Kidney glomerular epithelial cell (primary cell): ENCODE data around the gene FAM131A.
A peak's percentile ranks its signal among the peaks of the same experiment; 100 is the strongest.

Experiments used
- DNase-seq: peaks from one replicate; lab custom pipeline; 2025; lab: John Stamatoyannopoulos, UW

Gene FAM131A

GRCh38 chr3:184377882-184378445 lies 40.6 kb downstream of the FAM131A start, which contains the start of gene THPO:
TSS of gene THPO (minus strand) at chr3:184378207. CDS start at chr3:184376259, 1,948 bp downstream.
- no peak for DNase-seq

- DNase-seq: no peak
These were observed 41.4 kb downstream of the FAM131A start for GRCh38 chr3:184378651-184379357.

DNA sequence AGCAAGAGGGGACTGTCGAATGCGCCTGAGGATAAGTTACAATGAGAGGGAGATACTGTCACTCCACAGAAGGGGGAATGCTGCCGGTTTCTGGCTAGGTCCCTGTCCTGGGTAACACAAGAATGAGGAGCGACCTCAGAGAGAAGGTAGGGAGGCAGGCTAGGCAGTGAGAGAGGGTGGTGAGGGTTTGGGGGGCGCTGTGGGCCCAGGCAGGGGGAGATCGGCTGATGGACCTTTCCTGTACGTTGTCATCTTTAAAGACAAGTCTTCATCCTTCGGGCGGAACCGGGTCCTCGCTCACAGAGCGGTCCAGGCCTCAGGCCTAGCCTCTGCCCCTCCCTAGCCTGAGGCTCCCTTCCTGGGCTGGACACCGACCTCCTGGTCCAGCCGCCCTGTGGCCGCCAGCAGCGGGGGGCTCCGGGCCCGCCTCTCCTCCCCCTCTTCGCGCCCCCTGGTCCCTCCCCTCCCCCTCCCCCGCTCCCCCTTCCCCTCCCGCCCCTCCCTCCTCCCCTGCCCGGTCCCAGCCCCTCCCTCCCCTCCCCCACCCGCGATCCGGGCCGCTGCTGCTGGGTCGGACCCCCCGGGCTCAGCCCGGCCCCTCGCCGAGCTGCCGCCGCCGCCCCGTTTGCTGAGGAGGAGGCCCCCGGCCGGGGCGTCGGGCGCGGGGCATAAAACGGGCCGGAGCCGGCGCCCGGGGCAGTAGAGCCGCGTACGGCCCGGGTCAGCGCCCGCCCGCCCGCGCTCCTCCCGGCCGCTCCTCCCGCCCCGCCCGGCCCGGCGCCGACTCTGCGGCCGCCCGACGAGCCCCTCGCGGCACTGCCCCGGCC lies 42.2 kb downstream of the FAM131A start, which contains the start of gene CHRD:
TSS of gene CHRD (plus strand) at position 697 of the 827 bp plus-strand sequence. CDS start 265 bp downstream, outside the sequence.
- no peak for DNase-seq

- no peak for DNase-seq
These were observed 42.8 kb downstream of the FAM131A start for GRCh38 chr3:184380185-184380626.

DNA sequence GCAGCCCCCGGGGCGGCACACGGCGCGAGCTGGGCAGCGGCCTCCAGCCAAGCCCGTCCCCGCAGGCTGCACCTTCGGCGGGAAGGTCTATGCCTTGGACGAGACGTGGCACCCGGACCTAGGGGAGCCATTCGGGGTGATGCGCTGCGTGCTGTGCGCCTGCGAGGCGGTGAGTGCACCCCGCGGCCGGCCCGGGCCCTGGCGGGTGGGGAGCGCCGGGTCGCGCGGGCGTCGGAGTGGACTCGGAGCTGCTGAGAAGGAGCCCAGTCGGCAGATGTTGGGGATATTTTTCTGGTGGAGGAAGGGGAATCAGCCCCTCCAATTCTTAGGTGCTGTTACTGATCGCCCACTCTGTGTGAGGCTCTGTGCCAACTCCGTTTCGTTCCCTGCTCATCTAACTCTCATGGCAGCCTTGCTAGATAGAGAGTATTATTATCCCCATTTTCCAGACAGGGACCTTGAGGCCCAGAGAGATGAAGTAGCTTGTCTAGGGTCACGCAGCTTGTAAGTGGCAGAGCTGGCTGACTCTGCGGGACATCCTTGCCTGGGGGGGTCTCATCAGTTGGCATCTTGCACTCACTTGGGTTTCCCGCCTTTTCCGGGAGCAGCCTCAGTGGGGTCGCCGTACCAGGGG lies 43.3 kb downstream of the FAM131A start:
- no peak for DNase-seq

DNA sequence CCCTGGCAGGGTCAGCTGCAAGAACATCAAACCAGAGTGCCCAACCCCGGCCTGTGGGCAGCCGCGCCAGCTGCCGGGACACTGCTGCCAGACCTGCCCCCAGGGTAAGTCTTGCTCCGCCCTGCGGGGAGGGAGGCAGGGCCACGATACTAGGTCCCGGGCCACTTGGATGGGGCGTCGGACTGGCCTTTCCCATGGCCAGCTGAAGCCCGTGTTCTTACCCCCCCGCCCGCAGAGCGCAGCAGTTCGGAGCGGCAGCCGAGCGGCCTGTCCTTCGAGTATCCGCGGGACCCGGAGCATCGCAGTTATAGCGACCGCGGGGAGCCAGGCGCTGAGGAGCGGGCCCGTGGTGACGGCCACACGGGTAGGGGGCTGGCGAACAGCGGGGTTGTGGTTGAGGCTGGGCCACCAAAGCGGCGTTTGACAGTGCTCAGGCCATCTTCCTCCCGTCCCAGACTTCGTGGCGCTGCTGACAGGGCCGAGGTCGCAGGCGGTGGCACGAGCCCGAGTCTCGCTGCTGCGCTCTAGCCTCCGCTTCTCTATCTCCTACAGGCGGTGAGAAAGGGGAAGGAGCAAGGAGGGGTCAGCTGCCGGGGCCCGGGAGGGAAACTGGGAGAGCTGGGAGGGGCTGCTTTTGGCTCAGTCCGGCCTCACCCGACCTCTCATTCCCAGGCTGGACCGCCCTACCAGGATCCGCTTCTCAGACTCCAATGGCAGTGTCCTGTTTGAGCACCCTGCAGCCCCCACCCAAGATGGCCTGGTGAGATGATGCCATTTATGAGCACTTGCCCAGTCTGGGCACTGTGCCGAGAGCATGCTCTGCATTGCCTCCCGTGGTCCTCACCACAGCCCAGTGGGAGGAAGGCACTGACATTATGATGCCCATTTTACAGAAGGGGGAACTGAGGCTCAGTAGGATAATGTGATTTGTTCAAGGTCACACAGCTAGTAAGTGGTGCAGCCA lies 44.1 kb downstream of the FAM131A start:
- no peak for DNase-seq

- DNase-seq: no peak
These were observed 45.1 kb downstream of the FAM131A start for GRCh38 chr3:184382326-184383032.

GRCh38 chr3:184383033-184383740 lies 45.8 kb downstream of the FAM131A start:
- no peak for DNase-seq

DNA sequence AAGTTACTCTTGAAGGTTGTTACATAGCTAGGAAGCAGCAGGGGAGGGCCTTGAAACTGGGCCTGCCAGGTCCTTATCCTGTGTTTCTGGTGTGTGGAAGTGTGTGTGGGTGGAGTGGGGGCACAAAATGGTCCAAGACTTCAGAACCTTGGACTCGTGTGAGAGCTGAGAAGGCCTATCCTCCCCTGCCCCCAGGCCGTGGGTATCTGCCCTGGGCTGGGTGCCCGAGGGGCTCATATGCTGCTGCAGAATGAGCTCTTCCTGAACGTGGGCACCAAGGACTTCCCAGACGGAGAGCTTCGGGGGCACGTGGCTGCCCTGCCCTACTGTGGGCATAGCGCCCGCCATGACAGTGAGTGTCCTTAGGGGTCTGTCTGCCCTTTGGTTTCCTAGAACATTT lies 46.9 kb downstream of the FAM131A start:
- no peak for DNase-seq

DNA sequence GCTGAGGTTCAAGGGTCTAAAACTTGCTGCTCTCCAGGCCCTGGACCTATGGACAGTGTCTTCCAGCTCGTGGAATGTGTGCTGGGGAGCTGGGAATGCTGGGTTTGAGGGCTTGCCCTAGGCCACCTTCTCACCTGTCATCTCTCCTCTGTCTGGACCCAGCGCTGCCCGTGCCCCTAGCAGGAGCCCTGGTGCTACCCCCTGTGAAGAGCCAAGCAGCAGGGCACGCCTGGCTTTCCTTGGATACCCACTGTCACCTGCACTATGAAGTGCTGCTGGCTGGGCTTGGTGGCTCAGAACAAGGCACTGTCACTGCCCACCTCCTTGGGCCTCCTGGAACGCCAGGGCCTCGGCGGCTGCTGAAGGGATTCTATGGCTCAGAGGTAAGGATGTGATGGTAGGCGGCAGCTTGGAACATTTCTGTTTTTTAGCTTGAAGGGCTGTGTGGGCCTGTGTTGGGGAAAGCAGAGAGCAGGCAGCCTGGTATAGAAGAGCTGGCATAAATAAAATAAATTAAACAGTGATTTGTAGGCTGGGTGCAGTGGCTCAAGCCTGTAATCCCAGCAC lies 47.5 kb downstream of the FAM131A start:
- no peak for DNase-seq

GRCh38 chr3:184386047-184386806 lies 48.8 kb downstream of the FAM131A start:
- no peak for DNase-seq

DNA sequence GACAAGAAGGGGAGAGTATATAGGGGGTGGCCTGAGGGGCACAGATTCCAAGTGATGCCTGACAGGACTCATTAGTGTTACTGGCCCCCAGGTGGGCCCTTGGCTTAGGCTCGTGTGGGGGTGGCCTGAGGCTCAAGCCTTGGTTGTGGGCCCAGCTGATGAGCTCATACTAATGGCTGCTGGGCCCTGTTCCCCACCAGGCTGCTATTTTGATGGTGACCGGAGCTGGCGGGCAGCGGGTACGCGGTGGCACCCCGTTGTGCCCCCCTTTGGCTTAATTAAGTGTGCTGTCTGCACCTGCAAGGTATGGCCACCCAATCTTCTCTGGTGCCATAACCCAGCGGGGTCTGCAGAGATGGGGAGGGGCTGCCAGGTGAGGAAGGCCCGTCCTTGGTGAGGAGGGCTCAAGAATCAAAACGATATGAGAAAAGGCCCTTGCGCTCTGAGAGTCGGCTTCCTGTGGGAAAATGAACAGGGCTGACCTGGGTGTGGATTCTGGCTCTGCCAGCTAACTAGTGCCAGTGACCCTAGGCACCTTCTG lies 49.8 kb downstream of the FAM131A start:
- no peak for DNase-seq

GRCh38 chr3:184388164-184388935 lies 51.0 kb downstream of the FAM131A start:
- DNase-seq: no peak

DNA sequence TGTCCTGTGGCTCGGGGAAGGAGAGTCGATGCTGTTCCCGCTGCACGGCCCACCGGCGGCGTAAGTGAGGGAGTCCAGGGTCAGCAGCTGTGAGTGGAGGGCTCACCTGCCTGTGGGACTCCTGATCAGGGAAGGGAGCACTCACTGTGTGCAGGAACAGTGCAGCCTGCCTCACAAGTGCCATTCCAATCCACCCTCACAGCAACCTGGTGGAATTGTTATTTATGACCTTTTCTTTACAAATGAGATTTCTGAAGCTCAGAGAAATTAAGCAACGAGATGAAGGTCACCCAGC lies 51.5 kb downstream of the FAM131A start:
- DNase-seq: no peak

DNA sequence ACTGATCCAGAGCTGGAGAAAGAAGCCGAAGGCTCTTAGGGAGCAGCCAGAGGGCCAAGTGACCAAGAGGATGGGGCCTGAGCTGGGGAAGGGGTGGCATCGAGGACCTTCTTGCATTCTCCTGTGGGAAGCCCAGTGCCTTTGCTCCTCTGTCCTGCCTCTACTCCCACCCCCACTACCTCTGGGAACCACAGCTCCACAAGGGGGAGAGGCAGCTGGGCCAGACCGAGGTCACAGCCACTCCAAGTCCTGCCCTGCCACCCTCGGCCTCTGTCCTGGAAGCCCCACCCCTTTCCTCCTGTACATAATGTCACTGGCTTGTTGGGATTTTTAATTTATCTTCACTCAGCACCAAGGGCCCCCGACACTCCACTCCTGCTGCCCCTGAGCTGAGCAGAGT lies 52.0 kb downstream of the FAM131A start:
- no peak for DNase-seq

DNA sequence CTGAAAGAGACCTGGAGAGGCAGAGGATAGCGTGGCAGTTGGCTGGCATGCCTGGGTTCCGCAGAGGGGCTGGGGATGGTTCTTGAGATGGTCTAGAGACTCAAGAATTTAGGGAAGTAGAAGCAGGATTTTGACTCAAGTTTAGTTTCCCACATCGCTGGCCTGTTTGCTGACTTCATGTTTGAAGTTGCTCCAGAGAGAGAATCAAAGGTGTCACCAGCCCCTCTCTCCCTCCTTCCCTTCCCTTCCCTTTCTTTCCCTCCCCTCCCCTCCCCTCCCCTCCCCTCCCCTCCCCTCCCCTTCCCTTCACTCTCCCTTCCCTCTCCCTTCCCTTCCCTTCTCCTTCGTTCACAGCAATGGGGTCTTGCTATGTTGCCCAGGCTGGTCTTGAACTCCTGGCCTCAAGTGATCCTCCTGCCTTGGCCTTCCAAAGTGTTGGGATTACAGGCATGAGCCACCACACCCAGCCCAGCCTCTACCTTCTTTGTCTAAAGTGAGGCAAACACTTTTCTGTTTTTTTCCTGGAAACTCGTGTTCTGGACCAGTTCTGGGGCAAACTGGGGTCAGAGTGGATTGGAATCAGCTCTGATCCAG lies 52.6 kb downstream of the FAM131A start:
- no peak for DNase-seq

GRCh38 chr3:184391266-184391665 lies 53.9 kb downstream of the FAM131A start:
- peak; percentile 41 for DNase-seq

- no peak for DNase-seq
These were observed 57.9 kb downstream of the FAM131A start for GRCh38 chr3:184395320-184395660.
